Measurements from ENCODE around the gene YIF1A.
"Not testable (repeated sequence)": the region's sequence is repeated elsewhere in the genome, so short reads cannot be mapped to it uniquely, and the experiment has no call there.

YIF1A gene

DNA sequence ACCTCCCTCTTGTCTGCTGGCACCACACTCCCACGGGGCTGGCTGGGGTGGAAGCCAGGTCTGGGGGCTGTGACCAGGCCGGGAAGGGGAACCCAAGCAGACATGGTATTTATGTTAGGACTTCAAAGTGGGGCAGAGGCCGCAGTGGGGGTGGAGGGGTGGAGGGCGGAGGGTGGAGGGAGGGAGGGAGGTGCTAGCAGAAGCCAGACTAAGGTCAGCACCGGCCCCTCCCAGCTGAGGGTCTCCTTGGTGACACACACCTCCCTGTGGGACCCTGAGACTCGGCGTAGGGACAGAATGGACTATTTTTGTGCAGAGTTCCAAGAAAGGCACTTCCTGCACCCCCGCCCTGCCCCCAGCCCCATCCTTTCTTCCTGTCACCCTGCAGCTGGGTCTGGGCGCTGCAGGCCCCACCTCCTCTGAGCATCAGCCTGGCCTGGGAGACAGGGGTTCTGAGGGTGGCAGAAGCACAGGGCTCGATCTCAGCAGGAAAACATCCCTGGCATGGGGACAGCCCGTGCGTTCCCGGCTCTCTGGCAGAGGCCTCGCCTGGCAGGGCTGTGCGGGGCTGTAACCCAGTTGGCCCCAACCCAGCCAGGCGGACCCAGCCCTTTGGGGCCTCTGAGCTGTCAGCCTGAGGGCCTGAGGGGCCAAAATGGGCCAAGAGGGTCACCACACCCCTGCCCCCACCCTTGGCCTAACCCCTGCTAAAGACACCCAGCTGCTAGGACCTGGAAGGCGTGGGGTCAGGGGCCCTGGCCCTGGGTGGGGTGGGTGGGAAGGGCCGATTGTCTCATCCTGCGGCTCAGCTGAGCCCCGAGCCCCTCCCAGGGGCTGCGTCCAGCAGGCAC, 37.5 kb upstream of the YIF1A start:
- no peak for DNase-seq

DNA sequence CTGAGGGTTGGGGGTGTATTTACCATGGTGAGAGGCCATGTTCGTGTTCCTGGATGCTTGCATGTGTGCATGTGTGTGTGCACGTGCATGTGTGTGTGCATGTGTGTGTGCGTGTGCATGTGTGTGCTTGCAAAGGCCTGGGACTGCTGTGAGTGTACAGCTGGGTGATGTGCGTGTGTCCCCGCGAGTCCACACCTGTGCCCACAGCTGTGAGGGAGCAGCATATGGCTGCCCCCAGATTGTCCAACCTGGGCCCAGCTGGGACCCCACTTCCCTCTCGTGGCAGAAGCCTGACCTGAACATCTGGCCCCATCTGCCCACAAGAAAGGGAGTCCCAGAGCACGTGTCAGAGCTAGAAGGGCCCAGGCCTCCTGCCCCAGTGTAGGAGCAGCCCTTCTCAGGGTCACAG, 36.3 kb upstream of the YIF1A start:
- peak; percentile 42 for DNase-seq

DNA sequence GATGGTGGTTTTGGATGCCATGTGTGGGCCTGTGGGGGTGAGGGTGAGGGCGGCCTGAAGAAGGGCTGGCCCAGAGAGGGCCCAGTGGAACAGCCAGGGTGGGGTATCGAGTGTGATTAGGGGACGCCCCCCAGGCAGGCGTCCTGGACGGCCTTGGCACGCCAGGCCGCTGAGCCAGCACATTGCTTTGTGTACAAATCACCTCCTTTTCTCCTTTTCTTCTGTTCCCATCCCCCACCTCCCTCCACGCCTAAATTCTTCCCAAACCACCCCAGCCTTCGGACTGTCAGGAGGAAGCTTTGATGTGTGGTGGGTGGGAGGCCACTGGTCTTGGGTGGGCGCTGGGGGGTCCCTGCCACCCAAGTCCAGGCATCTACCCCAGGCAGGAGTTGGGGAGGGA, 35.7 kb upstream of the YIF1A start:
- no peak for DNase-seq

DNA sequence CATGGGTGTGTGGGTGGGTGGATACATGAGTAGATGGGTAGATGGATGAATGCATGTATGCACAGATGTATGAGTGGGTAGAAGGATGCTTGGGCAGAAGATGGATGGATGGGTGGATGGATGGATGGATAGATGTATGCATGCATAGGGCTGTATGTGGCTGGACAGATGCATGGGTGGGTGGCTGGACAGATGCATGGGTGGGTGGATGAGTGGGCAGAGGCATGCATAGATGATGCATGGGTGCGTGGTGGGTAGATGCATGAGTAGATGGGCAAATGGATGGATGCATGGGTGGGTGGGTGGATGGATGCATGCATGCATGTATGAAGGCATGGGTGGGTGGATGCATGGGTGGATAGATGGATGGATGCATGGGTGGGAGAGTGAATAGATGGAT, 34.7 kb upstream of the YIF1A start:
- DNase-seq: no peak

DNA sequence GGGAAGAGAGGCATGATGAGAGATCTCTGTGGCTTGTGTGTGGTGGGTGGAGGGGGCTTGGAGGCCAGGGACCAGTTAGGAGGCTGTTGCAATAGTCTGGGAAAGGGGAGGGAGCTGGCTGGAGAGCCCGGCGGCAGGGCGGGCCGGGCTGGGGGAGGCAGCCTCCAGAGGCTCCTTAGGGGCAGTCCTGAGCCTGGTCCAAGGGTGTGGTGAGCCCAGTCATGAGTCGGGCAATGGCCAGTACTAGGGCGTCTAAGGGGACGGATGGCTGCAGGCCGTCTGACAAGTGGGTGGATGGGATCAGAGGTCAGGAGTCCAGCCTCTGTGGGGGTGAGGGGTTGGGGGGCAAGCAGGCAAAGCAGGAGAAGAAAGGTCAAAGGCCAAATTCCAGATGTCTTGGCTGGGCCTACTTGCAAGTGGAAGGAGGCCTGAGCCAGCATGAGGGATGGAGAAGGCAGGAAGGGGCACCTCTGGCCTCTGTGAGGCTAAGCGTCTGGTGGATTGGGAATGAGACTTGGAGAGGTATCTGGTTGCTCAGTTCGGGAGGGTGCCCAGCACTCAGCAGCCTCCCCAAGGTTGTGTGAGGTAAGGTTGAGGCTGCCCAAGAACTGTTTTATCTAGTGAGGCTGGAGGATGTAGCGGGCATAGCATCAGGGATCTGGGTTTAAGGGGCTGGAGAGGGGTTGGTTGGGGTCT, 33.9 kb upstream of the YIF1A start:
- no peak for DNase-seq

DNA sequence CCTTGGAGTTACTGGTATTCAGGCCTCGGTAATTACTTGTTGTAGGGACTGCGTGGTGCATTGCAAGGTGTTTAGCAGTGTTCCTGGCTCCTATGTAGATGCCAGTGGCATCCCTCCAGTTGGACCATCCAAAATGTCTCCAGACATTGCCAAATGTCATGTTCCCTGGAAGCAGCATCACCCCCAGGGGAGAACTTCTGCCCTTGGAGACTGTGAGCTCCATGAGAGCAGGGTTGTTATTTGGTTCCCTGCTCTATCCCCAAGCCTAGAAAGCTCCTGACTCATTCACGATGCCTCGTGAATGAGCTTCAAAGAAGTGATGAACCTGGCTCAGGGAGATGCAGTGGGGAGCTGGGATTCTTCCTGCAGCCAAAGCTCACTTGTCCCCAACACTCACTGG, 32.7 kb upstream of the YIF1A start:
- no peak for DNase-seq

DNA sequence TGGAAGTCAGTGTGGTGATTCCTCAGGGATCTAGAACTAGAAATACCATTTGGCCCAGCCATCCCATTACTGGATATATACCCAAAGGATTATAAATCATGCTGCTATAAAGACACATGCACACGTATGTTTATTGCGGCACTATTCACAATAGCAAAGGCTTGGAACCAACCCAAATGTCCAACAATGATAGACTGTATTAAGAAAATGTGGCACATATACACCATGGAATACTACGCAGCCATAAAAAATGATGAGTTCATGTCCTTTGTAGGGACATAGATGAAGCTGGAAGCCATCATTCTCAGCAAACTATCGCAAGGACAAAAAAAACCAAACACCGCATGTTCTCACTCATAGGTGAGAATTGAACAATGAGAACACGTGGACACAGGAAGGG, 31.8 kb upstream of the YIF1A start:
- DNase-seq: not testable (repeated sequence)

DNA sequence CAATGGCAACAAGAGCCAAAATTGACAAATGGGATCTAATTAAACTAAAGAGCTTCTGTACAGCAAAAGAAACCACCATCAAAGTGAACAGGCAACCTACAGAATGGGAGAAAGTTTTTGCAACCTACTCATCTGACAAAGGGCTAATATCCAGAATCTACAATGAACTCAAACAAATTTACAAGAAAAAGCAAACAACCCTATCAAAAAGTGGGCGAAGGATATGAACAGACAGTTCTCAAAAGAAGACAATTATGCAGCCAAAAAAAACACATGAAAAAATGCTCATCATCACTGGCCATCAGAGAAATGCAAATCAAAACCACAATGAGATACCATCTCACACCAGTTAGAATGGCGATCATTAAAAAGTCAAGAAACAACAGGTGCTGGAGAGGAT, 31.3 kb upstream of the YIF1A start:
- DNase-seq: not testable (repeated sequence)

DNA sequence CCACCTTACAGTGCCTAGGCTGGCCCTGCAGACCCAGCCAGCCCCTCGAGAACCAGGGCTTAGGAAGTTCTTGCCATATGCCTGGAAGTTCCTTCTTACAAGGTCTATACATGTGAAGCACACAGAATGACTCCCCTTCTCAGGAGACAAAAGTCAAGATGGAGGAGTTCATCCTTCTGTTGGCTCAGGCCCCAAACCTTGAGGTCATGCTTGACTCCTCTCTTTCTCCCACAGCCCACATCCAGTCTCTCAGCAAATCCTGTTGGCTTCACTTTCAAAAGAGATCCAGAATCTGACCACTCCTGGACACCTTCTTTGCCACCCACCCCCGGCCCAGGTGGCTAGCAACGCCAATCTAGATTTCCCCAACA, 29.6 kb upstream of the YIF1A start:
- DNase-seq: no peak

DNA sequence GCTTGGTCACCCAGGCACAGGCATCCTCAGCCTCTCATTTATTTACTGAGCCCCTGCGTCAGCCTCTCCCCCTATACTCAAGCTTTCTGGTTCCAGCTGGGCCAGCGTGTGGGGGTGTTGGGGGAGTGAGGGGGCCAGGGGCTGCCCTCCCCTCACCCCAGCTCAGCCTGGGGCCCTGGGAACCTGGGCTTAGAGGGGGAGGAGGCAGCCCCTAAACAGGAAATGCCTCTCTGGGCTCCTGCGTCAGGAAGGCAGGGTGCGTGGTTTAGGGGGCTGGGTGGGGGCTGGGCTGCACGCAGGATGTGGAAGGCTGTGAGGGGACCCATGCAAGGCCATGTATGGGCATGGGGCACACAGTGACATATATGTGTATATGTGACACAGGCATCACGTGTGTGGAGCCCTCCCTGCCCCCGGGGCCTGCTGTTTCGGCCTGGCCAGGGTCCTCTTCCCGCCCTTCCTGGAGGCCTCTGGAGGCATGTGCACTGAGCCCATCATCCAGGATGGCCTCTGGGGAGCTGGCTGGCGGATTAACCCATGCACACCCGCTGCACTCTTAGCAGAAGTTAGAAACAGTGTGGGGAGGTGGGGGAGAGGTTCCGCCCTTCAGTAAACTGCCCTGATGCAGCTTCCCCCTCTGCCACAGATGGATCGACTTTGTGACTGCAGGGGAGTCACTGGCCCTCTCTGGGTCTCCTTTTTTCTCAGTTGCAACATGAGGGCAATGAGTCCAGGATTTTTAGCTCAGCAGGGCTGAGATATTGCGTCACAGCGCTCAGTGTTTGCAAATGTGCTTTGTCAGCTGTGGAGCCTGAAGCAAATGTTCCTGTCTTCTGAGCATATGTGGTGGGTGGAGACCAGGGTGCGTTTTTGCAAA, 29.0 kb upstream of the YIF1A start:
- peak; percentile 40 for DNase-seq

DNA sequence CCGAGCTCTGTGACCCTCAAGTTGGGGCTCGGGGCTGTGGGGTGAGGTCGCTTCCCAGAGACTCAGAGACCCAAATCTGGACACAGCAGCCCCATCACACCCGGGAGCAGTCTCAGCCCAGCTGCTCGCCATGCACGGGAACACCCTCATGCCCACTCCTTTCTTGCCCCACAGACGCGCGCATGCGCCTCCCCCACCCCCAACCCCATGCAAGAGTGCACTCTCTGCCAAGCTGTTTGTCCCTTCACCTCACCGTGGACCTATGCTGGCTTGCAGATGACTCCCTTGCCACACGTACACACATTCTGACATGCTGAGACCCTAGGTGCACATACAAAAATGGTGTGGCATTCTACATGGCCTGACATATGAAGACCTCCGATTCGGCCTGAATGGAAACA, 28.4 kb upstream of the YIF1A start:
- DNase-seq: peak; percentile 45

DNA sequence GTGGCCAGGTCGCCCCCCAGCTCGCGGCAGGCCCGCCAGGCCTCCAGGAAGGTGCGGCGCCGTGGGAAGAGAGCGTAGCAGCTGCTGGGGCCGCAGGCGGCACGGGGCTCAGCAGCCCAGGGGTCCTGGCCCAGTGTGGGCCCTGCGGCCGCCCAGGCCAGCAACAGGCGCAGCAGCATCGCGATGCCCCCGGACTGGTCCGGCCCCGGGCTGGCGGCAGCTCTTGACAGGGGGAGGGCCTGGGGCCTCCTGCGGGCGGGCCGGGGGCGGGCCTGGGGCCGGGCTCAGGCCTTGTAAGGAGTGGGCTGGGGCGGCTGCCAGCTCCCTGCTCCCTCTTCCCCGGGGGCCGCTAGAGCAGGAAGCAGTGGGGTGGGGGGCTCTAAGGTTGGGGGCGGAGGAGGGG, 27.9 kb upstream of the YIF1A start, which contains the start of gene CD248:
Gene CD248 (minus strand): TSS at position 196 of the 403 bp plus-strand sequence. CDS start 17 bp downstream, at position 179.
- peak; percentile 79 for DNase-seq

DNA sequence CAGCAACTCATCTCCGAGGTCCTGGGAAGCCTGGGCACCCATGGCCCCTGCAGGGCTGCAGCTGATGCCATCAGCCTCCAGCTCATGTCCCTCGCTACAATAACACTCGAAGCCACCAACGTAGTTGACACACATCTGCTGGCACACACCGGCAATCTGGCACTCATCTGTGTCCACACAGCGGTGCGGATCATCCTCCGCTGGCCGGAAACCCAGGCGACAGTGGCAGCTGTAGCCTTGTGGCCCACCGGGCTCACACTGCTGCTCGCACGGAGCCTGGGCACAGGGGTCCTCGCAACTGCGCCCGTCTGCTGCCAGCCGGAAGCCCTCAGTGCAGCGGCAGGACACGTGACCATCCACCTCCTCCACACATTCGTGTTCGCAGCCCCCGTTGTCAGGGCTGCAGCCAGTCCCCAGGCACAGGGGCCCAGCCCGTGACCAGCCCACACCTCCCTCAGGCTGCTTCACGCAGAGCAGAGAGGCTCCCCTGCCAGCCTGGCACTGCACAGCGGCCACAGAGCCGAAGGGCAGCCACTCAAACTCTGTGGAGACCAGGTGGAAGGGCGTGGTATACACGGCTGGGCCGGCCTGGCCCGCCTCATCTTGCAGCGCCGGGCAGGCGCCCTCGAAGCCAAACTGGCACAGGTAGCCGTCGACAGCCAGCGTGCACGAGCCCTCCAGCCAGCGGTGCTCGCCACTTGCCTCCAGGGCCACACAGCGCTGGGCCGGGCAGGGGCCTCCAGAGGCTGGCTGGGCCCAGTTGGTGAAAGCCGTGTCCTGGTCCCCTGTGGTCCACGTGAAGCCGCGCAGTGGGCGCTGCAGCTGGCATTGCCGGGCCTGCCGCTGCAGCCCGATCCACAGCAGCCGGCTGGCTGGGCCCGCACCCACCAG, 27.2 kb upstream of the YIF1A start:
- DNase-seq: peak; percentile 86

DNA sequence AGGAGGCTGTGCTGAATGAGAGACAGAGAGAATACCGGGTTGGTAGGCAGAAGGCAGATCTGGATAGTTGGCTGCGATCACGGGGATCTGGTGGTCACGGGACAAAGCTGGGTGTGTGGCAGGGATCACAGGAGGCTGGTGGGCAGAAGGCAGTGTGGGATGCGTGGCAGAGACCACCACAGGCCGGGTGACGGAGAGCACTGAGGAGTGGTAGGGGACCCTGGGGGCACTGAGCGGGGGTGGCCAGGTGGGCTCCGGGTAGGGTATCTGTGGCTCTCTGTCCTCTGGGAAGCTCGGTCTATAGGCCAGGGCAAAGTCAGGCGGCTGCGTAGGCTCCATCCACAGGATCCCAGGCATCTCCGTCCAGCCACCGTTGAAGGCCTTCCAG, 26.5 kb upstream of the YIF1A start:
- no peak for DNase-seq

DNA sequence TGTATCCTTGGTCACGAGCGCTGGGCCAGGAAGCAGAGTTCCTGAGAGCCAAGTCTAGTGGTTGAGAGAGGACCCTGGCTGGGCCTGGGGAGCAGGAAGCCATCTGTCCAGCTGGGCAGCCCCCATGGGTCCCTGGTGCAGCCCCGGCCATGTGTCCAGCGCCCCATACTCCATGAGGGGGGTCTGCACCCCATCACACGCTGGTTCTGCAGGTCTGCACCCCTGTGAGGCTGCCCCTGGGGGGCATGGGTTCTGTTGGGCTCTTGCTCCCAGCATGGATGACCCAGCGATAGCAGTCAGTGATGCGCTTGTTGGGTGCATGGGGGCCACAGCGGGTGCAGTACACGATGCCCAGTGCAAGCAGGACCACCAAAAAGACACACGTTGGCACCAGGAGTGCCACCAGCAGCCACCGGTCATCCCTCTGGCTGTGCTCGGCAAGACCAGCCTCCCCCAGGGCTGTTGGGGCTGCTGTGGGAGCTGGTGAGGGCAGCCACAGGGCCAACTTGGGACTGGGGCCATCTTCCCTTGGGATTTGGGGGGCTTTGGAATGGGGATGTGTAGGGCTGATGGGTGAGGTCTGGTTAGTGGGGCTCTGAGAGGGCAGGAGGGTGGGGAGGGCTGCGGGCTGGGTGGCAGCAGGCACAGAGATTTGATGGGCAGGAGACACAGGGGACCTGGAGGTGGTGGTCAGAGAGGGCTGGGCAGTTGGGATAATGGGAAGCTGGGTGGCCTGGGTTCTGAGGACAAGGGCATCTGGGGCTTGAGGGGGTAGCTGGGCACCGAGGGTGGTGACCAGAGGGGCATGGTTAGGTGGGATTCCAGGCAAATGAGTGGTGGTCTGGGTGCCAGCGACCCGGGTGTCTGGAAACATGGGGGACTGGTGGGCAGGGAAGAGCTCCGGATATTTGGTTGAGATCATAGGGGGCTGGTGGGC, 25.9 kb upstream of the YIF1A start:
- DNase-seq: no peak

DNA sequence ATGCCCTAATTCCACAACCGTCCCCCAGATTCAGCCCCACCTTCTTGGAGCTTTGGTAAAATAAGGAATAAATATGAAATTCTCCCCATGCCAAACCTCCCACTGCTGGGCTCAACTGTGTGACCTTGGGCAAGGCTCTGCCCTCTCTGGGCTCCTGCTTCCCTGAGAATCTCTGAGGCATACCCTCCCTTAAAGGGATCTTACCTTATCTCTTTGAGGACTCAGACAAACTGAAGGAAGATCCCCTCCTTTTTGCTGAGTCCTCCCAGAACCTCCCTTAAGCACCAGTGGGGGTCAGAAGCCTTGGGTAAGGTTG, 25.2 kb upstream of the YIF1A start:
- no peak for DNase-seq

DNA sequence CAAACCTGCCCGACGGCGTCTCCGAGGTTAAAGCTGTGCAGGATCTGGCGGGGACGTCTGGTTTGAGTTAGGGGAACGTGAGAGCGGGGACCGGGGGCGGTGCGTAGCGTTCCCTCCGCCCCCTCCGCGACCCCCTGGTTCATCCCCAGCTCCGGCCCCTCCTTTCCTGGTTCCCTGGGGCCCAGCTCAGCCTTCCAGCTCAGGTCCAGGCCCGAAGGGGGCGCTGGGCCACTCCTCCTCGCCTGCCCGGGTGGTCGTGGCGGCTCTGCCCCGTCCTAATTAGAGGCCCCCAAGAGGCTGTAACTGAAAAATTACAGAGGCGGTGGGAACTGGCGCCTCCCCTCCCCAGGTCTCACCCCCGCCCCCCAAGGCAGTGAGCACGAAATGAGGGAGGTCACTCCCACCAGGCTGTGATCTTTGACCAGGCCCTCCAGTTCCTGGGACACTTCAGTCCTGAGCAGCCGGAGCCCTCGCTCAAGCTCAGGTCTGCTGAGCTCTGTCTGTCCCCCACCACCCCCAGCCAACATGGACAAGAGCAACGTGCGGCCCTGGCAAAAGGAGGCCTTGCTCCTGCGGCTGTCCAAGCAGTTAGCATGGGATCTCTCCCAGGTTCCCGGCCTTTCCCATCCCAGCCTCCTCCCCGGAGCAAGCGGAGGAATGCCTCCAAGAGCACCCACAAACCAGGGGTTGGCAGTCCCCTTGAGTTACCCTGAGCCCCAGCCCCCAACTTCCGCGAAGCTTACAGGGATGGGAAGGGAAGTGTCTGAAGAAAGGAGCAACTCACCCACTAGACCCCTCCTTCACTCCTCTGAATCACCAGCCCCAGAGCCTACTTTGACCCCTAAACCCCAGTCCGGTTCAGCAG, 24.6 kb upstream of the YIF1A start:
- no peak for DNase-seq

DNA sequence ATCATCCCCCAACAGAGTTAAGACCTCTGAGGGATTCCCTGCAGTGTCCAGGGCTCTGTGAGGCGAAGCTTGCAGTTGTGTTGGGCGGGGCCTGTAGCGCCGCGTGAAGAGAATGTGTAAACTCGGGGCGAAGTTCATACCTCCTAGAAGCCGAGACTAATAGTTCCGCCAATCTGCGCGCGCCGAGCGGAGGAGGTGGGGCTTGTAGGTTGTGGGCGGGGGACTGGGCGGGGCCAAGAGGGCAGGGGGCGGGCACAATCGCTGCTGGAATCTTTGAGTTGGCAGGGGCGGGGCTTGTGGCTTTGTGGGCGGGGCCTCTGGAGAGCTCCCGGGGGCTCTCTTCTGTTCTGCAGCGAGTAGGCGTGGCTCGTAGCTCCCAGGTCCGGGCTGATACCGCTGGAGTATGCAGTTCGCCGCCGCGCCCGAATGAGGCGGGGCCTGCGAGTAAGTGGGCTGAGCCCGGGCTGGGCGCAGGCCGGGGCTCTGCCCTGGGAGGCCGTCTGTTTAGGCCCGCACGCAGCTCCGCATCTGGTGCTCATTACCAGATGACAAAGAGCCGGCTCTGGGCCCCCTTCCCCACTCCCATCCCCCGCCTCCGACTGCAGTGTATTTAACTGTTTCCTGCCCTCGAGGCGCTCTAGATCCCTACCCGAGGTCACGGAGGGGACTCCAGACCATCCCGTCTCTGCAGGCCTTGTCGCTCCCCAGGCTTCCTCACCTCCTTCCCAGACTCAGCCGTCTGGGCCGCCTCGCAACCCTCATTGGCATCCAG, 23.8 kb upstream of the YIF1A start:
- peak; percentile 99 for DNase-seq

DNA sequence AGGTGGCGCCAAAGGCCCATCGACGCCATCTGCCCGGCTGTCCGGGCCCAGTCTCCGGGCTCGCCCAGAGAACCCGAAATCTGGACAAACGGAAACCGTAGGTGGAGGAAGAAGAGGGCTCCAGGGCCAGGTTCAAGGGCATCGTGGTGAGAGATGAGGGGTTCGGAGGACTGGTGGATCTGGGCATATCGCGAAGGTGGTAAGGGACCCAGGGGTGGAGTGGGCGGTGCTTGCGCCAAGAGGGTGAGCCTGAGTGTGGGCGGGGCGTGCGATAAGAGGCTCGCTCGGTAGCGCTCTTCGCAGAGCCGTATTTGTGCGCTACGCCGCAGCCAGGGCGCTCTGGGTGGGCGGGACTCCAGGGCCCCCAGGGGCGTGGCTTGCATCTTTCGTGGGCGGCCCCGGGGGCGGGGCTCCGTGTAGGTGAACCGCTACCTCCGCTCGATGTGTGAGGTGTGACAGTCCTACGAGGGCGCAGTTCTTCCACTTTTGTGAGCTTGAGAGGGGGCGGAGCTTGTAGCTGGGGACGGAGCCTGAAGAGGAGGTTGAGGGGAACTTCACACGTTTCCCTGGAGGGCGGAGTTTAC, 23.1 kb upstream of the YIF1A start:
- DNase-seq: peak; percentile 98
